ENCODE measurements around the gene AEN.
A peak's percentile ranks its signal among the peaks of the same experiment; 100 is the strongest.

Gene AEN

GRCh38 chr15:88613074-88613944 lies 7.8 kb upstream of the AEN start:
- DNase-seq (ENCODE audit: low spot score), result no peak

- no peak for DNase-seq (ENCODE audit: low spot score)
Measured at GRCh38 chr15:88615303-88616107, 5.6 kb upstream of the AEN start.

- DNase-seq (ENCODE audit: low spot score), result no peak
Measured at GRCh38 chr15:88616240-88616639, 4.9 kb upstream of the AEN start.

- DNase-seq (ENCODE audit: low spot score), result no peak
Measured at GRCh38 chr15:88617031-88617722, 4.0 kb upstream of the AEN start.

- DNase-seq (ENCODE audit: low spot score), result no peak
Measured at GRCh38 chr15:88617790-88618189, 3.4 kb upstream of the AEN start.

GRCh38 chr15:88618686-88619085 lies 2.5 kb upstream of the AEN start:
- no peak for DNase-seq (ENCODE audit: low spot score)

- DNase-seq (ENCODE audit: low spot score), result no peak
Measured at GRCh38 chr15:88619796-88620195, 1.3 kb upstream of the AEN start.

- peak; percentile 60 for DNase-seq (ENCODE audit: low spot score)
Measured at GRCh38 chr15:88621789-88622604, 857 bp downstream of the AEN start.

- DNase-seq (ENCODE audit: low spot score), result no peak
Measured at GRCh38 chr15:88622605-88622975, 1.4 kb downstream of the AEN start.

GRCh38 chr15:88623061-88623460 lies 1.9 kb downstream of the AEN start:
- peak; percentile 85 for DNase-seq (ENCODE audit: low spot score)

- no peak for DNase-seq (ENCODE audit: low spot score)
Measured at GRCh38 chr15:88623632-88624031, 2.5 kb downstream of the AEN start.

GRCh38 chr15:88624156-88624970 lies 3.2 kb downstream of the AEN start:
- peak; percentile 42 for DNase-seq (ENCODE audit: low spot score)

- no peak for DNase-seq (ENCODE audit: low spot score)
Measured at GRCh38 chr15:88624971-88625490, 3.9 kb downstream of the AEN start.

- DNase-seq (ENCODE audit: low spot score), result no peak
Measured at GRCh38 chr15:88625943-88626741, 5.0 kb downstream of the AEN start.

GRCh38 chr15:88627463-88627862 lies 6.3 kb downstream of the AEN start:
- no peak for DNase-seq (ENCODE audit: low spot score)

GRCh38 chr15:88628018-88628654 lies 7.0 kb downstream of the AEN start:
- DNase-seq (ENCODE audit: low spot score), result no peak

GRCh38 chr15:88629071-88629470 lies 7.9 kb downstream of the AEN start:
- no peak for DNase-seq (ENCODE audit: low spot score)

GRCh38 chr15:88630141-88630721 lies 9.1 kb downstream of the AEN start:
- no peak for DNase-seq (ENCODE audit: low spot score)

All from GM03348 (cell line).